Endothelial cell (in vitro differentiated cells): ENCODE results near the gene RNF169. TPM values are rescaled to one million over a fixed set of nuclear protein-coding genes. Genes with fewer than 3 reads are reported as not detected.
"Not testable (repeated sequence)": the region's sequence is repeated elsewhere in the genome, so short reads cannot be mapped to it uniquely, and the experiment has no call there.

Experiments
- DNase-seq: peaks from one replicate; pipeline ENCODE4 v3.0.0; 2021; ENCODE audit warnings: low spot score
- H3K27ac Mint-ChIP-seq: one replicate; pipeline ENCODE4 v1.8.0; 2021; ENCODE audit warnings: mixed read lengths, inconsistent platforms; ENCODE audit not compliant: unreplicated experiment
- H3K27me3 Mint-ChIP-seq: one replicate; pipeline ENCODE4 v1.8.0; 2021; ENCODE audit warnings: mild to moderate bottlenecking, moderate library complexity, mixed read lengths, inconsistent platforms; ENCODE audit not compliant: unreplicated experiment
- H3K36me3 Mint-ChIP-seq: one replicate; pipeline ENCODE4 v1.8.0; 2021; ENCODE audit warnings: mild to moderate bottlenecking, low read depth, mixed read lengths, inconsistent platforms; ENCODE audit not compliant: unreplicated experiment
- H3K4me1 Mint-ChIP-seq: one replicate; pipeline ENCODE4 v1.8.0; 2021; ENCODE audit warnings: mild to moderate bottlenecking, mixed read lengths, inconsistent platforms; ENCODE audit not compliant: unreplicated experiment
- H3K4me3 Mint-ChIP-seq: one replicate; pipeline ENCODE4 v1.8.0; 2021; ENCODE audit warnings: mild to moderate bottlenecking, mixed read lengths, inconsistent platforms; ENCODE audit not compliant: unreplicated experiment
- H3K9me3 Mint-ChIP-seq: one replicate; pipeline ENCODE4 v1.8.0; 2021; ENCODE audit warnings: mixed read lengths, inconsistent platforms; ENCODE audit not compliant: unreplicated experiment
- CTCF ChIP-seq: fragments of 200-600 bp; sonication (generic); IDR thresholded peaks from one replicate; pipeline ENCODE4 v1.5.0; 2021; ENCODE audit warnings: antibody characterized with exemption; ENCODE audit not compliant: unreplicated experiment
- total RNA-seq: library from RNA; stranded (reverse); fragmentation: NEBNext Ultra II Directional; extraction: Animal tissue kit (Norgen Biotek cat#: 25700); gene quantifications from one replicate; pipeline ENCODE4 v1.2.1, GENCODE V29; 2021; ENCODE audit not compliant: unreplicated experiment

Gene RNF169
- total RNA-seq, 1 donor from 2014 or later, result 16.8 TPM

- no peak for TF ChIP-seq CTCF
- H3K36me3 Mint-ChIP-seq, result peaks cover under 1% of the 10 kb centered on the region
- peaks cover 39% of the 10 kb centered on the region for H3K4me1 Mint-ChIP-seq
- no peak overlapping the region for H3K27ac Mint-ChIP-seq
- H3K4me3 Mint-ChIP-seq, result peak overlapping the region; percentile 15
- no peaks in the 10 kb centered on the region for H3K9me3 Mint-ChIP-seq
- DNase-seq, result no peak
- peaks cover 9% of the 10 kb centered on the region for H3K27me3 Mint-ChIP-seq
These were observed 2.7 kb downstream of the RNF169 start for GRCh38 chr11:74751303-74751702.

- DNase-seq, result no peak
- H3K9me3 Mint-ChIP-seq, result no peaks in the 10 kb centered on the region
These were observed 6.0 kb downstream of the RNF169 start for GRCh38 chr11:74754507-74755252.

GRCh38 chr11:74755395-74755995 lies 6.8 kb downstream of the RNF169 start:
- Mint-ChIP-seq H3K4me3 (peak overlapping the region; percentile 7), H3K9me3 (no peaks in the 10 kb centered on the region), H3K4me1 (peaks cover 18% of the 10 kb centered on the region), H3K36me3 (peaks cover 5% of the 10 kb centered on the region), H3K27me3 (peaks cover 5% of the 10 kb centered on the region), H3K27ac (peak overlapping the region; percentile 48)
- no peak for DNase-seq
- TF ChIP-seq CTCF, result no peak

More at GRCh38 chr11:74754507-74755252, 6.0 kb downstream of the RNF169 start:
- Mint-ChIP-seq H3K4me3 (no peak overlapping the region), H3K36me3 (peaks cover 5% of the 10 kb centered on the region), H3K27ac (peak overlapping the region; percentile 11), H3K4me1 (peaks cover 25% of the 10 kb centered on the region), H3K27me3 (peaks cover 5% of the 10 kb centered on the region)
- TF ChIP-seq CTCF, result no peak

GRCh38 chr11:74756571-74756970 lies 7.9 kb downstream of the RNF169 start:
- no peak overlapping the region for H3K4me3 Mint-ChIP-seq
- H3K27ac Mint-ChIP-seq, result no peak overlapping the region
- H3K36me3 Mint-ChIP-seq, result peaks cover 5% of the 10 kb centered on the region
- no peaks in the 10 kb centered on the region for H3K9me3 Mint-ChIP-seq
- peaks cover 18% of the 10 kb centered on the region for H3K4me1 Mint-ChIP-seq
- peaks cover 5% of the 10 kb centered on the region for H3K27me3 Mint-ChIP-seq
- no peak for TF ChIP-seq CTCF
- no peak for DNase-seq

- no peaks in the 10 kb centered on the region for H3K27me3 Mint-ChIP-seq
- peaks cover 14% of the 10 kb centered on the region for H3K36me3 Mint-ChIP-seq
- H3K4me3 Mint-ChIP-seq, result no peak overlapping the region
- peaks cover 8% of the 10 kb centered on the region for H3K4me1 Mint-ChIP-seq
- H3K9me3 Mint-ChIP-seq, result no peaks in the 10 kb centered on the region
- no peak overlapping the region for H3K27ac Mint-ChIP-seq
- TF ChIP-seq CTCF, result no peak
- no peak for DNase-seq
These were observed 18.3 kb downstream of the RNF169 start for GRCh38 chr11:74766905-74767304.

- DNase-seq, H3K27me3 Mint-ChIP-seq, H3K9me3 Mint-ChIP-seq, H3K27ac Mint-ChIP-seq, H3K4me3 Mint-ChIP-seq, H3K4me1 Mint-ChIP-seq: not testable (repeated sequence)
- peaks cover 11% of the 10 kb centered on the region for H3K36me3 Mint-ChIP-seq
These were observed 19.6 kb downstream of the RNF169 start for GRCh38 chr11:74768172-74768651.
